Liver (tissue), 9 donors: Measurements from ENCODE around the gene GRID1. TPM values are rescaled to one million over a fixed set of nuclear protein-coding genes. Genes with fewer than 3 reads are reported as not detected.

Source experiments
- DNase-seq: peaks from one replicate; pipeline ENCODE4 v3.0.0-alpha.2; 2017; ENCODE audit warnings: low spot score
- H3K27ac ChIP-seq, 2 donors: one replicate each; pipeline ENCODE4 v1.7.0; 2013; ENCODE audit warnings: inconsistent platforms in 2 of 2, low read length in 2 of 2, control low read depth in 1 of 2, low read depth in 1 of 2, mild to moderate bottlenecking in 1 of 2
- H3K27me3 ChIP-seq, 4 donors: one replicate each; pipeline versions ENCODE4 v1.6.1 to v1.7.0; 2013; ENCODE audit warnings: low read length in 3 of 4, inconsistent platforms in 1 of 4, mild to moderate bottlenecking in 1 of 4, moderate library complexity in 1 of 4; ENCODE audit not compliant: control insufficient read depth in 4 of 4, insufficient read depth in 4 of 4
- H3K36me3 ChIP-seq, 4 donors: one replicate each; pipeline versions ENCODE4 v1.6.1 to v1.7.0; 2013; ENCODE audit warnings: low read length in 3 of 4, mild to moderate bottlenecking in 3 of 4, low read depth in 1 of 4, moderate library complexity in 1 of 4; ENCODE audit not compliant: control insufficient read depth in 4 of 4, insufficient read depth in 3 of 4
- H3K4me1 ChIP-seq, 4 donors: one replicate each; pipeline versions ENCODE4 v1.6.1 to v1.7.0; 2013; ENCODE audit warnings: low read length in 3 of 4, mild to moderate bottlenecking in 3 of 4, moderate library complexity in 1 of 4; ENCODE audit not compliant: control insufficient read depth in 4 of 4, insufficient read depth in 4 of 4
- H3K4me3 ChIP-seq, 3 donors: one replicate each; pipeline versions ENCODE4 v1.6.1 to v1.7.0; 2013; ENCODE audit warnings: low read length in 3 of 3, control low read depth in 1 of 3, low read depth in 1 of 3, mild to moderate bottlenecking in 1 of 3
- H3K9ac ChIP-seq, 2 donors: one replicate each; pipeline ENCODE4 v1.7.0; 2013; ENCODE audit warnings: low read length in 2 of 2, mild to moderate bottlenecking in 2 of 2, moderate library complexity in 2 of 2, control low read depth in 1 of 2, low read depth in 1 of 2
- H3K9me3 ChIP-seq, 4 donors: one replicate each; pipeline versions ENCODE4 v1.6.1 to v1.7.0; 2013; ENCODE audit warnings: low read length in 3 of 4; ENCODE audit not compliant: control insufficient read depth in 4 of 4
- ATF3 ChIP-seq: IDR thresholded peaks from 2 replicates; pipeline ENCODE4 v1.6.1; 2016; ENCODE audit warnings: antibody characterized with exemption
- CTCF ChIP-seq: fragments of 150-350 bp; IDR thresholded peaks from 2 replicates; pipeline ENCODE4 v1.5.1; 2017; ENCODE audit warnings: improper control_type of control experiment, low read depth, low read length; ENCODE audit not compliant: missing input control
- EGR1 ChIP-seq, 2 donors: IDR thresholded peaks; 2 replicates each; pipeline ENCODE4 v1.6.1; 2016 to 2018; ENCODE audit warnings: antibody characterized with exemption in 2 of 2, low read depth in 2 of 2
- FOXA1 ChIP-seq: IDR thresholded peaks from 2 replicates; pipeline ENCODE4 v1.6.1; 2016; ENCODE audit warnings: antibody characterized with exemption
- FOXA2 ChIP-seq: IDR thresholded peaks from 2 replicates; pipeline ENCODE4 v1.6.1; 2016; ENCODE audit warnings: antibody characterized with exemption
- GABPA ChIP-seq, 2 donors: IDR thresholded peaks in 1 of 2; conservative IDR thresholded peaks in 1 of 2; 2 replicates each; pipeline ENCODE4 v1.6.1; 2016; ENCODE audit warnings: antibody characterized with exemption in 2 of 2, mild to moderate bottlenecking in 1 of 2, moderate library complexity in 1 of 2
- HNF4A ChIP-seq, 2 donors: conservative IDR thresholded peaks; 2 replicates each; pipeline ENCODE4 v1.6.1; 2016; ENCODE audit warnings: antibody characterized with exemption in 2 of 2, mild to moderate bottlenecking in 2 of 2
- HNF4G ChIP-seq: IDR thresholded peaks from 2 replicates; pipeline ENCODE4 v1.6.1; 2016; ENCODE audit warnings: antibody characterized with exemption
- JUND ChIP-seq, 2 donors: IDR thresholded peaks; 2 replicates each; pipeline ENCODE4 v1.6.1; 2016; ENCODE audit warnings: antibody characterized with exemption in 2 of 2
- MAX ChIP-seq: IDR thresholded peaks from 2 replicates; pipeline ENCODE4 v1.6.1; 2016; ENCODE audit warnings: antibody characterized with exemption
- NR2F2 ChIP-seq: IDR thresholded peaks from 2 replicates; pipeline ENCODE4 v1.6.1; 2016; ENCODE audit warnings: antibody characterized with exemption
- RAD21 ChIP-seq, 2 donors: IDR thresholded peaks; 2 replicates each; pipeline ENCODE4 v1.6.1; 2016; ENCODE audit warnings: antibody characterized with exemption in 2 of 2, mild to moderate bottlenecking in 2 of 2
- REST ChIP-seq: IDR thresholded peaks from 2 replicates; pipeline ENCODE4 v1.6.1; 2016; ENCODE audit warnings: antibody characterized with exemption, mild to moderate bottlenecking
- RXRA ChIP-seq, 2 donors: IDR thresholded peaks; 2 replicates each; pipeline ENCODE4 v1.6.1; 2017 to 2018; ENCODE audit warnings: antibody characterized with exemption in 2 of 2, mild to moderate bottlenecking in 1 of 2
- SP1 ChIP-seq: IDR thresholded peaks from 2 replicates; pipeline ENCODE4 v1.6.1; 2018; ENCODE audit warnings: antibody characterized with exemption, mild to moderate bottlenecking
- TAF1 ChIP-seq: conservative IDR thresholded peaks from 2 replicates; pipeline ENCODE4 v1.6.1; 2016; ENCODE audit warnings: antibody characterized with exemption, mild to moderate bottlenecking
- YY1 ChIP-seq: IDR thresholded peaks from 2 replicates; pipeline ENCODE4 v1.6.1; 2016; ENCODE audit warnings: antibody characterized with exemption, mild to moderate bottlenecking
- ZBTB33 ChIP-seq: IDR thresholded peaks from 2 replicates; pipeline ENCODE4 v1.6.1; 2016; ENCODE audit warnings: antibody characterized with exemption
- WGBS: extraction: QIAGEN DNeasy Blood & Tissue Kit; methylation state at CpG from one replicate; pipeline ENCODE4 v1.1.7; 2013; 5-methylcytosine and 5-hydroxymethylcytosine counted together
- polyA plus RNA-seq, 2 donors: library from polyadenylated mRNA; stranded (reverse) in 1 of 2; unstranded in 1 of 2; fragments of 200-250 nt in 1 of 2; fragments of >200 nt in 1 of 2; fragmentation: Nextera tagmentation in 1 of 2; extraction: Ambion mirVana in 1 of 2; gene quantifications; one replicate each; pipeline versions ENCODE4 v1.2.1 to v1.2.3, GENCODE V29; 2013 to 2015
- total RNA-seq, 2 donors: library from RNA; depleted of rRNA; stranded (reverse); fragments of >200 nt; gene quantifications; one replicate each; pipeline ENCODE4 v1.2.3, GENCODE V29; 2014
- donor health status: healthy.
- donor health status: healthy.
- donor health status: healthy.
- donor health status: healthy.
- donor health status: healthy.

The GRID1 gene
- total and polyA plus RNA-seq, 4 donors = 0.09 to 0.17 (median 0.14) TPM; not detected in 1

- no peak overlapping the region for H3K9ac ChIP-seq
- H3K27ac ChIP-seq = no peak overlapping the region
- no peaks in the 10 kb centered on the region for H3K4me1 ChIP-seq
- no peak for DNase-seq
- no peak for TF ChIP-seq FOXA1
- TF ChIP-seq NR2F2 = no peak
- no peak for TF ChIP-seq HNF4A (conservative IDR thresholded peaks at IDR 0.05)
- TF ChIP-seq RXRA (IDR thresholded peaks at IDR 0.05) = no peak
- TF ChIP-seq RAD21 (IDR thresholded peaks at IDR 0.05) = no peak
- TF ChIP-seq ATF3 = no peak
- no peak overlapping the region for H3K4me3 ChIP-seq
- H3K9me3 ChIP-seq = no peaks in the 10 kb centered on the region
- H3K36me3 ChIP-seq = no peaks in the 10 kb centered on the region
- 81% methylated on average over 5 of the region's 5 CpGs for WGBS
- no peaks in the 10 kb centered on the region for H3K27me3 ChIP-seq
These were observed 718.9 kb downstream of the GRID1 start for GRCh38 chr10:85647741-85648140.

GRCh38 chr10:85645926-85646711 lies 720.5 kb downstream of the GRID1 start:
- no peak overlapping the region for H3K27ac ChIP-seq
- H3K9ac ChIP-seq = no peak overlapping the region
- no peak for DNase-seq
- no peaks in the 10 kb centered on the region for H3K4me1 ChIP-seq
- no peaks in the 10 kb centered on the region for H3K27me3 ChIP-seq
- no peak overlapping the region for H3K4me3 ChIP-seq
- WGBS = 87% methylated on average over 7 of the region's 7 CpGs
- no peaks in the 10 kb centered on the region for H3K36me3 ChIP-seq
- TF ChIP-seq RXRA (IDR thresholded peaks at IDR 0.05) (no peak), REST (no peak), RAD21 (IDR thresholded peaks at IDR 0.05) (no peak), NR2F2 (no peak), HNF4G (no peak), SP1 (no peak), TAF1 (no peak), ATF3 (no peak), JUND (IDR thresholded peaks at IDR 0.05) (no peak), EGR1 (IDR thresholded peaks at IDR 0.05; ENCODE audit: low read depth in 2 of 2) (no peak), MAX (no peak), FOXA2 (no peak), ZBTB33 (no peak), FOXA1 (no peak), CTCF (no peak), GABPA (IDR thresholded peaks at IDR 0.05 in 1 of 2, conservative IDR thresholded peaks at IDR 0.05 in 1 of 2) (no peak), YY1 (no peak), HNF4A (conservative IDR thresholded peaks at IDR 0.05) (no peak)
- no peaks in the 10 kb centered on the region for H3K9me3 ChIP-seq
